ENCODE data around the gene ZNF846.

GRCh38 chr19:9702186-9702585 lies 66.4 kb downstream of the ZNF846 start:
- TF ChIP-seq, protein P1, sequence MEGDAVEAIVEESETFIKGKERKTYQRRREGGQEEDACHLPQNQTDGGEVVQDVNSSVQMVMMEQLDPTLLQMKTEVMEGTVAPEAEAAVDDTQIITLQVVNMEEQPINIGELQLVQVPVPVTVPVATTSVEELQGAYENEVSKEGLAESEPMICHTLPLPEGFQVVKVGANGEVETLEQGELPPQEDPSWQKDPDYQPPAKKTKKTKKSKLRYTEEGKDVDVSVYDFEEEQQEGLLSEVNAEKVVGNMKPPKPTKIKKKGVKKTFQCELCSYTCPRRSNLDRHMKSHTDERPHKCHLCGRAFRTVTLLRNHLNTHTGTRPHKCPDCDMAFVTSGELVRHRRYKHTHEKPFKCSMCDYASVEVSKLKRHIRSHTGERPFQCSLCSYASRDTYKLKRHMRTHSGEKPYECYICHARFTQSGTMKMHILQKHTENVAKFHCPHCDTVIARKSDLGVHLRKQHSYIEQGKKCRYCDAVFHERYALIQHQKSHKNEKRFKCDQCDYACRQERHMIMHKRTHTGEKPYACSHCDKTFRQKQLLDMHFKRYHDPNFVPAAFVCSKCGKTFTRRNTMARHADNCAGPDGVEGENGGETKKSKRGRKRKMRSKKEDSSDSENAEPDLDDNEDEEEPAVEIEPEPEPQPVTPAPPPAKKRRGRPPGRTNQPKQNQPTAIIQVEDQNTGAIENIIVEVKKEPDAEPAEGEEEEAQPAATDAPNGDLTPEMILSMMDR (IDR thresholded peaks at IDR 0.05) = no peak
- TF ChIP-seq POLR2A (IDR thresholded peaks at IDR 0.05) = no peak
- no peak for TF ChIP-seq POLR2AphosphoS5 (IDR thresholded peaks at IDR 0.05; ENCODE audit: insufficient read depth in 1 of 2, low read depth in 1 of 2)
